Calu3 (cell line): ENCODE measurements around the gene CC2D1A. TPM values are rescaled to one million over a fixed set of nuclear protein-coding genes. Genes with fewer than 3 reads are reported as not detected.

Source experiments
- BruUV-seq: library from RNA; stranded (reverse); fragments of 400-500 nt; replicated peaks from 2 replicates; lab custom pipeline; 2021; lab: Mats Ljungman, UMichigan
- CTCF ChIA-PET: fragments of 300-600 bp; sonication (Branson Sonifier 250); formaldehyde crosslinking; loops from one replicate; lab custom pipeline; 2022; ENCODE audit warnings: antibody characterized with exemption; lab: Charles Lee
- DNase-seq: peaks from one replicate; pipeline ENCODE4 v3.0.0; 2022
- H3K27ac Mint-ChIP-seq: one replicate; pipeline ENCODE4 v1.8.0; 2022; ENCODE audit warnings: mixed read lengths; ENCODE audit not compliant: unreplicated experiment
- H3K27me3 Mint-ChIP-seq: one replicate; pipeline ENCODE4 v1.8.0; 2022; ENCODE audit warnings: mixed read lengths; ENCODE audit not compliant: unreplicated experiment
- H3K36me3 Mint-ChIP-seq: one replicate; pipeline ENCODE4 v1.8.0; 2022; ENCODE audit warnings: mild to moderate bottlenecking, moderate library complexity, mixed read lengths; ENCODE audit not compliant: insufficient read depth, unreplicated experiment
- H3K4me1 Mint-ChIP-seq: one replicate; pipeline ENCODE4 v1.8.0; 2022; ENCODE audit warnings: mild to moderate bottlenecking, low read depth, mixed read lengths; ENCODE audit not compliant: unreplicated experiment
- H3K4me3 Mint-ChIP-seq: one replicate; pipeline ENCODE4 v1.8.0; 2022; ENCODE audit warnings: mild to moderate bottlenecking, low read depth, moderate library complexity, mixed read lengths; ENCODE audit not compliant: unreplicated experiment
- H3K9me3 Mint-ChIP-seq: one replicate; pipeline ENCODE4 v1.8.0; 2022; ENCODE audit warnings: low read depth, mixed read lengths; ENCODE audit not compliant: unreplicated experiment
- CTCF ChIP-seq: fragments of 200-600 bp; IDR thresholded peaks from one replicate; pipeline ENCODE4 v1.8.0; 2022; ENCODE audit warnings: antibody characterized with exemption; ENCODE audit not compliant: unreplicated experiment
- intact Hi-C: fragments of 100-400 bp; cut with micrococcal nuclease; formaldehyde crosslinking; loops from one replicate; pipeline ENCODE4 v1.10.0; 2022; ENCODE audit not compliant: unreplicated experiment
- total RNA-seq: library from RNA; stranded (reverse); gene quantifications from 2 replicates; pipeline ENCODE4 v1.2.3, GENCODE V29; 2022

Gene CC2D1A
- total RNA-seq, 1 experiment from 2014 or later = 41.7 TPM

GRCh38 chr19:13929956-13930355 is 24.0 kb downstream of the CC2D1A start:
- CTCF ChIA-PET = interaction anchor here (0.6 kb wide), 1 partner anchor 153 kb away, joined by 3 read pairs; no protein-coding TSS in a partner anchor
- Mint-ChIP-seq H3K36me3 (peaks cover 22% of the 10 kb centered on the region), H3K4me3 (no peak overlapping the region), H3K27ac (no peak overlapping the region), H3K9me3 (no peaks in the 10 kb centered on the region), H3K4me1 (peaks cover 10% of the 10 kb centered on the region), H3K27me3 (peaks cover 18% of the 10 kb centered on the region)
- no peak for DNase-seq
- BruUV-seq = no TSS peak
- no peak for TF ChIP-seq CTCF
- intact Hi-C loops = no loop called here

DNA sequence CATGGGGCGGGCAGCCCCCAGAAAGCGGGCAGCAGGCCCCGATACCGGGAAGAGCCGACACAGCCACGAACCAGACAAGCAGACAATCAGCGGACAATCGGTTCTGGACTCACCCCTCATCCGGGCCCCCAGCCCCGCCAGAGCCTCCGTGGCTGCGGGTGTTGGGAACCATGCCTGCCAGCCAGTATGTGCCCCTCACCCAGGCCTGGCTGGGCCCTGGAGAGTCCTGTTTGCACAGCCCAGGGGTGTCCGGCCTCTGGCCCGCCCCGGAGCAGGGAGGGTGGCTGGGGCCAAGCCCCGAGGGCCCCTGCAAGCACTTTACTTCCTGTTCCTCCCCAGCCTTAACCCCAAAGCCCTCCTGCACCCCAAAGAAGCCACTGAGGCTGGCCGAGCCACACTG is 24.4 kb downstream of the CC2D1A start:
- Mint-ChIP-seq H3K27me3 (peaks cover 20% of the 10 kb centered on the region), H3K9me3 (no peaks in the 10 kb centered on the region), H3K36me3 (peaks cover 19% of the 10 kb centered on the region), H3K4me3 (no peak overlapping the region), H3K27ac (no peak overlapping the region), H3K4me1 (peaks cover 10% of the 10 kb centered on the region)
- TF ChIP-seq CTCF = no peak
- CTCF ChIA-PET = no interaction called here
- BruUV-seq = no TSS peak
- intact Hi-C loops = no loop called here
- no peak for DNase-seq

DNA sequence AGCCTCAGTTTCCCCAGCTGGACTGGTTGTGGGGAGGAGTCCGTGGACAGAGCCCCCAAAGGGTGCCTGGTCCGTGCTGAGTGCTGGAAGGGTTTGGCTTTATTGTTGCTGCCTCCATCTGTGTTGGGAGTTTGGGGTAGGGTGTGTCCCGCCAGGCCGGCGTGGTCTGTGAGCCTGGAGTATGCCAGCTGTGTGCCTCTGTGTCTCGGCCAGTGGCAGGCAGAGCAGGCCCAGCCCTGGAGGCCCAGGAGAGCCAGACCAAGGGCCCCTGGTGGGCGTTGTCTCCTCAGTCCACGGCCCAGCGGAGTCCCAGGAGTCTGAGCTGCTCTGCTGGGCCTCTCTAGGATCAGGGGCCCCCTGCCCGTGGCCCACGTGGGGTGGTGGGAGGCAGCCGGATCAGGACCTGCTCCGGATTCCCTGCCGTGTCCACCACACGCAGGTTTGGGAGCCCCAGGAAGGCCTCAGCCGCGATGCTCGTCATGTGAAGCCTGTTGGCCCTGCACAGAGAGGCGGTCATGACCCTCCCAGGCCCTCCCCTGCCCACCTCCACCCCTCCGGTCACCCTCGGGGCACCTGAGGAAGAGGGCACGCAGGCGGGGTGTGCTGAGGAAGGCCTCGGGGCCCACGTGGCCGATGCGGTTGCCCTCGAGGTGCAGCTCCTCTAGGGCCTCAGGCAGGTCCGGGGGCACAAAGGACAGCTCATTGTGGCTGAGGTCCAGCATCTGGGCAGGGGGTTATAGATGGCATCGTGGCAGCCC is 25.6 kb downstream of the CC2D1A start:
- Mint-ChIP-seq H3K4me1 (peaks cover 10% of the 10 kb centered on the region), H3K27me3 (peaks cover 20% of the 10 kb centered on the region), H3K4me3 (no peak overlapping the region), H3K9me3 (no peaks in the 10 kb centered on the region), H3K27ac (no peak overlapping the region), H3K36me3 (peaks cover 19% of the 10 kb centered on the region)
- intact Hi-C loops = no loop called here
- TF ChIP-seq CTCF = no peak
- DNase-seq = no peak
- CTCF ChIA-PET = interaction anchor here (1.1 kb wide), 1 partner anchor 128 kb away, joined by 3 read pairs; no protein-coding TSS in a partner anchor
- BruUV-seq = no TSS peak

DNA sequence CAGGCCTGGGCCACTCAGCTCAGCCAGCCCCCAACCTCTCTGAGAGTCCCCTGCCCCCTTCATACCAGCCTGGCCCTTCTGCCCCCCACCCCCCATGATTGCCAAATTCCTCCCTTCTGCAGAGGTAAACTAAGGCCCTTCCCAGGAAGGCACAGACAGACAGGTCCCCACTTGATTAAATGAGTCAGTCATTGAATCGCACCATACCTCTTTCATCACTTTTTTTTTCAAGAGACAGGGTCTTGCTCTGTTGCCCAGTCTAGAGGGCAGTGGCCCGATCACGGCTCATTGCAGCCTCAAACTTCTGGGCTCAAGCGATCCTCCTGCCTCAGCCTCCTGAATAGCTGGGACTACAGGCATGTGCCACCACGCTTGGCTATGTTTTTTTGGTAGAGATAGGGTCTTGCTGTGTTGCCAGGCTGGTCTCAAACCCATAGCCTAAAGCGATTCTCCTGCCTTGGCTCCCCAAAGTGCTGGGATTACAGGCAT is 26.2 kb downstream of the CC2D1A start:
- Mint-ChIP-seq H3K36me3 (peaks cover 19% of the 10 kb centered on the region), H3K4me3 (no peak overlapping the region), H3K4me1 (peaks cover 11% of the 10 kb centered on the region), H3K27me3 (peaks cover 25% of the 10 kb centered on the region), H3K27ac (no peak overlapping the region), H3K9me3 (no peaks in the 10 kb centered on the region)
- intact Hi-C loops = no loop called here
- no peak for DNase-seq
- TF ChIP-seq CTCF = no peak
- no TSS peak for BruUV-seq
- CTCF ChIA-PET = interaction anchor here (1.1 kb wide), 1 partner anchor 128 kb away, joined by 3 read pairs; no protein-coding TSS in a partner anchor
